ENCODE results near the gene PRDX4. TPM values are rescaled to one million over a fixed set of nuclear protein-coding genes. Genes with fewer than 3 reads are reported as not detected.

PRDX4 gene
- total RNA-seq, result 100 to 1,000 TPM in 1 of 2 donors, 10 to 100 TPM in 1; 97.0 to 166 TPM
- polyA plus RNA-seq (ENCODE audit: insufficient read length in 2 of 2), result 10 to 100 TPM; 62.2 to 67.7 TPM
- long read RNA-seq, donor 1, transcript PRDX4-202 (7 exons, 1,005 nt), result major isoform, 89 of 96 reads
- long read RNA-seq, donor 1, partial matches to known transcripts, result 6 of 96 reads
- long read RNA-seq, donor 1, other reads (novel, unspliced or antisense), result 0 of 96 reads
- long read RNA-seq, donor 2, transcript PRDX4-202 (7 exons, 1,005 nt), result major isoform, 20 of 20 reads
- long read RNA-seq, donor 2, partial matches to known transcripts, result 0 of 20 reads
- long read RNA-seq, donor 2, other reads (novel, unspliced or antisense), result 0 of 20 reads
- long read RNA-seq, donor 3, transcript PRDX4-202 (7 exons, 1,005 nt), result major isoform, 39 of 40 reads
- long read RNA-seq, donor 3, partial matches to known transcripts, result 0 of 40 reads
- long read RNA-seq, donor 3, other reads (novel, unspliced or antisense), result 0 of 40 reads
- long read RNA-seq, donor 4, transcript PRDX4-202 (7 exons, 1,005 nt), result major isoform, 164 of 196 reads
- long read RNA-seq, donor 4, partial matches to known transcripts, result 27 of 196 reads
- long read RNA-seq, donor 4, other reads (novel, unspliced or antisense), result 5 of 196 reads

GRCh38 chrX:23667239-23668177 is at the start of gene PRDX4:
TSS of gene PRDX4 (plus strand) at chrX:23667493. CDS start at chrX:23667571, 78 bp downstream.
- Histone ChIP-seq H3K36me3 (ENCODE audit: control insufficient read depth, insufficient read depth, low read length) (no peaks in the 10 kb centered on the region), H3K27ac (ENCODE audit: low read depth, low read length) (peak within 1 kb of the TSS; percentile 64), H3K4me3 (ENCODE audit: low read depth, low read length) (peak within 1 kb of the TSS; percentile 59), H3K4me1 (ENCODE audit: control insufficient read depth, insufficient read depth, low read length) (no peaks in the 10 kb centered on the region), H3K9me3 (ENCODE audit: control insufficient read depth, insufficient read depth, low read length) (no peaks in the 10 kb centered on the region), H3K27me3 (ENCODE audit: control insufficient read depth, insufficient read depth, low read length) (peaks cover 6% of the 10 kb centered on the region)
- peak; percentile 35 to 93 (median 68) for DNase-seq (ENCODE audit: low read depth in 4 of 6, low spot score in 6 of 6)
- WGBS (ENCODE audit: insufficient coverage), result 15% methylated on average over 68 of the region's 73 CpGs

- no peak for DNase-seq (ENCODE audit: low read depth in 4 of 6, low spot score in 6 of 6)
- no peaks in the 10 kb centered on the region for H3K9me3 ChIP-seq (ENCODE audit: control insufficient read depth, insufficient read depth, low read length)
- H3K4me1 ChIP-seq (ENCODE audit: control insufficient read depth, insufficient read depth, low read length), result no peaks in the 10 kb centered on the region
- no peaks in the 10 kb centered on the region for H3K36me3 ChIP-seq (ENCODE audit: control insufficient read depth, insufficient read depth, low read length)
- H3K27ac ChIP-seq (ENCODE audit: low read depth, low read length), result no peak overlapping the region
- no peak overlapping the region for H3K4me3 ChIP-seq (ENCODE audit: low read depth, low read length)
- 88% methylated on average over 4 of the region's 5 CpGs for WGBS (ENCODE audit: insufficient coverage)
- peaks cover 8% of the 10 kb centered on the region for H3K27me3 ChIP-seq (ENCODE audit: control insufficient read depth, insufficient read depth, low read length)
Measured at GRCh38 chrX:23621621-23622265, 45.5 kb upstream of the PRDX4 start.

- Histone ChIP-seq H3K4me3 (ENCODE audit: low read depth, low read length) (no peak overlapping the region), H3K36me3 (ENCODE audit: control insufficient read depth, insufficient read depth, low read length) (no peaks in the 10 kb centered on the region), H3K27me3 (ENCODE audit: control insufficient read depth, insufficient read depth, low read length) (peaks cover 8% of the 10 kb centered on the region), H3K4me1 (ENCODE audit: control insufficient read depth, insufficient read depth, low read length) (no peaks in the 10 kb centered on the region), H3K9me3 (ENCODE audit: control insufficient read depth, insufficient read depth, low read length) (no peaks in the 10 kb centered on the region), H3K27ac (ENCODE audit: low read depth, low read length) (no peak overlapping the region)
- WGBS (ENCODE audit: insufficient coverage), result 90% methylated on average over 4 of the region's 4 CpGs
- DNase-seq (ENCODE audit: low read depth in 4 of 6, low spot score in 6 of 6), result no peak
Measured at GRCh38 chrX:23623797-23624196, 43.5 kb upstream of the PRDX4 start.

- no CpG with 5 or more reads among the region's 1 CpG for WGBS (ENCODE audit: insufficient coverage)
- no peak overlapping the region for H3K27ac ChIP-seq (ENCODE audit: low read depth, low read length)
- no peak overlapping the region for H3K4me3 ChIP-seq (ENCODE audit: low read depth, low read length)
- no peaks in the 10 kb centered on the region for H3K4me1 ChIP-seq (ENCODE audit: control insufficient read depth, insufficient read depth, low read length)
- peaks cover 2% of the 10 kb centered on the region for H3K27me3 ChIP-seq (ENCODE audit: control insufficient read depth, insufficient read depth, low read length)
- no peaks in the 10 kb centered on the region for H3K36me3 ChIP-seq (ENCODE audit: control insufficient read depth, insufficient read depth, low read length)
- no peaks in the 10 kb centered on the region for H3K9me3 ChIP-seq (ENCODE audit: control insufficient read depth, insufficient read depth, low read length)
- DNase-seq (ENCODE audit: low read depth in 4 of 6, low spot score in 6 of 6), result no peak
Measured at GRCh38 chrX:23626651-23627050, 40.6 kb upstream of the PRDX4 start.

- DNase-seq (ENCODE audit: low read depth in 4 of 6, low spot score in 6 of 6), result no peak
- no peak overlapping the region for H3K27ac ChIP-seq (ENCODE audit: low read depth, low read length)
- peaks cover 2% of the 10 kb centered on the region for H3K27me3 ChIP-seq (ENCODE audit: control insufficient read depth, insufficient read depth, low read length)
- no peak overlapping the region for H3K4me3 ChIP-seq (ENCODE audit: low read depth, low read length)
- WGBS (ENCODE audit: insufficient coverage), result 67% methylated on average over 2 of the region's 3 CpGs
- no peaks in the 10 kb centered on the region for H3K9me3 ChIP-seq (ENCODE audit: control insufficient read depth, insufficient read depth, low read length)
- no peaks in the 10 kb centered on the region for H3K36me3 ChIP-seq (ENCODE audit: control insufficient read depth, insufficient read depth, low read length)
- no peaks in the 10 kb centered on the region for H3K4me1 ChIP-seq (ENCODE audit: control insufficient read depth, insufficient read depth, low read length)
Measured at GRCh38 chrX:23628131-23628530, 39.2 kb upstream of the PRDX4 start.

GRCh38 chrX:23631136-23631535 is 36.2 kb upstream of the PRDX4 start:
- Histone ChIP-seq H3K27ac (ENCODE audit: low read depth, low read length) (no peak overlapping the region), H3K4me1 (ENCODE audit: control insufficient read depth, insufficient read depth, low read length) (no peaks in the 10 kb centered on the region), H3K36me3 (ENCODE audit: control insufficient read depth, insufficient read depth, low read length) (no peaks in the 10 kb centered on the region), H3K27me3 (ENCODE audit: control insufficient read depth, insufficient read depth, low read length) (no peaks in the 10 kb centered on the region), H3K9me3 (ENCODE audit: control insufficient read depth, insufficient read depth, low read length) (no peaks in the 10 kb centered on the region), H3K4me3 (ENCODE audit: low read depth, low read length) (no peak overlapping the region)
- WGBS (ENCODE audit: insufficient coverage), result 74% methylated on average over 3 of the region's 4 CpGs
- DNase-seq (ENCODE audit: low read depth in 4 of 6, low spot score in 6 of 6), result no peak

GRCh38 chrX:23633834-23634580 is 33.3 kb upstream of the PRDX4 start:
- 63% methylated on average over 2 of the region's 3 CpGs for WGBS (ENCODE audit: insufficient coverage)

GRCh38 chrX:23637187-23637586 is 30.1 kb upstream of the PRDX4 start:
- 72% methylated on average over 4 of the region's 4 CpGs for WGBS (ENCODE audit: insufficient coverage)
- Histone ChIP-seq H3K27me3 (ENCODE audit: control insufficient read depth, insufficient read depth, low read length) (no peaks in the 10 kb centered on the region), H3K9me3 (ENCODE audit: control insufficient read depth, insufficient read depth, low read length) (peaks cover 9% of the 10 kb centered on the region), H3K36me3 (ENCODE audit: control insufficient read depth, insufficient read depth, low read length) (no peaks in the 10 kb centered on the region), H3K4me1 (ENCODE audit: control insufficient read depth, insufficient read depth, low read length) (no peaks in the 10 kb centered on the region), H3K27ac (ENCODE audit: low read depth, low read length) (no peak overlapping the region), H3K4me3 (ENCODE audit: low read depth, low read length) (no peak overlapping the region)
- no peak for DNase-seq (ENCODE audit: low read depth in 4 of 6, low spot score in 6 of 6)

More at GRCh38 chrX:23633834-23634580, 33.3 kb upstream of the PRDX4 start:
- Histone ChIP-seq H3K36me3 (ENCODE audit: control insufficient read depth, insufficient read depth, low read length) (no peaks in the 10 kb centered on the region), H3K4me3 (ENCODE audit: low read depth, low read length) (no peak overlapping the region), H3K4me1 (ENCODE audit: control insufficient read depth, insufficient read depth, low read length) (no peaks in the 10 kb centered on the region), H3K9me3 (ENCODE audit: control insufficient read depth, insufficient read depth, low read length) (no peaks in the 10 kb centered on the region), H3K27ac (ENCODE audit: low read depth, low read length) (no peak overlapping the region), H3K27me3 (ENCODE audit: control insufficient read depth, insufficient read depth, low read length) (no peaks in the 10 kb centered on the region)
- DNase-seq (ENCODE audit: low read depth in 4 of 6, low spot score in 6 of 6), result peak in 3 of 6 donors; percentile 0 to 53 (median 18)

Data from spinal cord (tissue), 10 donors.